ENCODE results near the gene KRTAP17-1.
A peak's percentile ranks its signal among the peaks of the same experiment; 100 is the strongest.
"Not testable (repeated sequence)": the region's sequence is repeated elsewhere in the genome, so short reads cannot be mapped to it uniquely, and the experiment has no call there.

The KRTAP17-1 gene

DNA sequence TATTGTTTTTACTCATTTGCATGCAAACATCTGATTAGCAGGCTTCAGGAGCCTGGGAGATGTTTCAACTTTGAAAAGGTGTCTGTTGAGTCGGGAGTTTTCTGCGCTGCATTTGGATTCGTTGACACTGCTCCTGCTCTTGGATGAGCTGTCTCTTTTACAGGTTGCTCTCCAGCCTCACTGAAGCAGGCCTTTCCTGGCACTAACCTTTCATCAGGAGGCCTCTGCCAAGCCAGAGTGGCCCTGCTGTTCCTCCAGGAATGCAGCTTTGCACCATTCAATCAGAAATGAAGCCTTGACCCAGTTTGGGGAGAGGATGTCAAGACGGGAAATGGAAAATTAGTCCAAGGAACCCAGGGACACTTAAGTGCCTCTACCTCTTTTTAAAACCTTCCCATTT, 12.5 kb downstream of the KRTAP17-1 start:
- DNase-seq: no peak

- DNase-seq: no peak
These were observed 13.3 kb downstream of the KRTAP17-1 start, which contains the start of gene KRTAP29-1 for GRCh38 chr17:41301916-41302901. Gene KRTAP29-1, minus strand, starts transcription at chr17:41302851. Its CDS starts 0 bp downstream, at chr17:41302851.

DNA sequence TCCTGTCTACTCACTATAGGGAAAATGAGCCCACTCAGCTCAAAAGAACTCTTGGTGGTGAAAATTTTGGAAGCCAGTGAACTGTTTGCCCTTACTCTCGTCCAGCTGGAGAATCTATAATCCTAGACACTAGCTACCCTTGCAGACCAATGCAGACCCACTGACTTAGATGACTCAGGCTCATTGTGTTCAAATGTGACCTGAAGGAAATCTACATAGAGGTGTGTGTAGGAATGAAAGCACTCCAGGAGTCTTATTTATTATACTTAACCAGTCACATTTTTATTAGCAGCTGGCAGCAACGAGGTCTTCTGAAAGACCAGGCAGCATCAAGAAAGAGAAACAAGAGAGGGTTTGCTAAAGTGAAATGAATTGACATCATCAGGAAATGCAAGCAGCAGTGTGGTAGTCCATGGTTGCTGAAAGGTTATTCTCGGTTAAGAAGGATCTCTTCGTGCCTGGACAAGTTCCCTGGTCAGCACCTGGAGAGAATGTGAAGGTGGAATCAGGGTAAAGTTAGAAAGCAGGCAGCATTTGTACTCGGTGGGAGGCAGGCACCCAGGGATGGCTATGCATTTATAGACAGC, 14.2 kb downstream of the KRTAP17-1 start:
- no peak for DNase-seq

DNA sequence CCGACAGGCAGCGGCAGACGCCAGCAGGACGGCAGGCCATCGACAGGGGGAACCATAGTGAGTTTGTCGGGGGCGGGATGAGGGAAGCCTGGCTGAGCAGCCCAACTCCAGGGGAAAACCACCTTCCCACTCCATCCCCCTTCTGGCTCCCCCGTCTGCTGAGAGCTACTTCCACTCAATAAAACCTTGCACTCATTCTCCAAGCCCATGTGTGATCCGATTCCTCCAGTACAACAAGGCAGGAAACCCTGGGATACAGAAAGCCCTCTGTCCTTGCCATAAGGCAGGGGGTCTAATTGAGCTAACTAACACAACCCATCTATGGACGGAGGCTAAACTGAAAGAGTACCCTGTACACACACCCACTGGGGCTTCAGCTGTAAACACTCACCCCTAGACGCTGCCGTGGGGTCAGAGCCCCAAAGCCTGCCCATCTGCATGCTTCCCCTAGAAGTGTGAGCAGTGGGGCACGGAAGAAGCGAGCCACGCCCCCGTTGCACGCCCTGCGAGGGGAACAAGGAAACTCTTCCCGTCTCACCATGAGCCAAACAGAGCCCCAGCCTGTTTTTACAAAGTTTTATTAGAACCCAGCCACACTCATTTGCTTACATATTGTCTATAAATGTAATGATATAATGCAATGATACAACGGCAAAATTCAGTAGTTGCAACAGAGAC, 16.9 kb downstream of the KRTAP17-1 start:
- DNase-seq: no peak

GRCh38 chr17:41296846-41297245, 18.7 kb downstream of the KRTAP17-1 start:
- DNase-seq: no peak

DNA sequence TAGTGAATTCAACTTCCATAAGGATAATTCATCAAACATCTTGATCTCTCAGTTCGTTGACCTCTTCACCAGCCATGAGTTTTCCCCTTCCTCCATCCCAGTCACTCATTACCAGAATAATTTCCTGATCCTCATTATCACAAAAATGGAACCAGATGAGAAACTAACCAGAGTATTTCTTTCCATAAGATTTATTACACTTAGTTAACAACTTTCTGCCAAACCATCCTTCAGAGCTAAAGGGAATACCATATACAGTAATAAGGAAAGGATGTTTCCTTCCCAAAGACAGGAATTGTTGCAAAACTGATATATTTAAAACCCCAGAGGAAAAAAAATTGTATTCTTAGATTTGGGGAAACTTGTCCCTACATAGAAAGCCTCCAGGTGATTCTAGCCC, 21.5 kb downstream of the KRTAP17-1 start:
- DNase-seq: no peak

GRCh38 chr17:41287050-41287449, 28.5 kb downstream of the KRTAP17-1 start:
- DNase-seq: no peak

DNA sequence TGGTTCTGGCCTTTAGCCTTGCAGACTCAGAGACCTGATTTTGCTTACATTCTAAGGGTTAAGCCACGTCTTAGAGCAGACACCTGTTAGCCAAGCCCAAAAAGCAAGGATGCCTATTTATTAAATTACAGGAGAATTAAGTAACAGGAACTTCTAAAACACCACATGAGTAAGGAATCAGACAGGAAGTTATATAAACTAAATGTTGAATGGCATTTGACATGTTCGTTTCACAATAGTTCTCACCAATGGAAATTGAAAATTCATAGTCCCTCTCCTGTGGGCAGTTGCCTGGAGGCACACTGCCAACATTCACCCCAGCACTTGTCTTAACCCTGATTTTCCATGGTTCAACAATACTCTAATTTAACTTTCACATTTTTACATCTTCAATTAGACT, 31.0 kb downstream of the KRTAP17-1 start:
- DNase-seq: no peak

DNA sequence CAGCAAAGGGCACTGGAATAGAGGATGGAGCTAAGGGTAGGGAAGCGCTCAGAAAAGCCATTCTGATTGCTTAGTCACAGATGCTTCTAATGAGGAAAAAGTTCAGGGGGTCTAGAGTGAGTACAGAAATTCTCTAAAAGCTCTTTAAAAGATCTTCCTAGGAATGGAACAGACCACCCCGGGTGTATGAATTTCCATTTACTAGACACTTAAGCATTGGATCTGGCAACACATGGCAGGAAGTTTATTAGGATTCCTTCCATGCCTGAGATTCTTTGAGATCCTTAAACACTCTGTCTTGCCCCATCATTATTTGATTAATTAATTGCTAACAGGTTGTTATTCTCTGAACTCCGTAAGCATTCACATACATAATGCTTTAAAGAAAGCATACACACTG, 31.5 kb downstream of the KRTAP17-1 start:
- peak; percentile 83 for DNase-seq

DNA sequence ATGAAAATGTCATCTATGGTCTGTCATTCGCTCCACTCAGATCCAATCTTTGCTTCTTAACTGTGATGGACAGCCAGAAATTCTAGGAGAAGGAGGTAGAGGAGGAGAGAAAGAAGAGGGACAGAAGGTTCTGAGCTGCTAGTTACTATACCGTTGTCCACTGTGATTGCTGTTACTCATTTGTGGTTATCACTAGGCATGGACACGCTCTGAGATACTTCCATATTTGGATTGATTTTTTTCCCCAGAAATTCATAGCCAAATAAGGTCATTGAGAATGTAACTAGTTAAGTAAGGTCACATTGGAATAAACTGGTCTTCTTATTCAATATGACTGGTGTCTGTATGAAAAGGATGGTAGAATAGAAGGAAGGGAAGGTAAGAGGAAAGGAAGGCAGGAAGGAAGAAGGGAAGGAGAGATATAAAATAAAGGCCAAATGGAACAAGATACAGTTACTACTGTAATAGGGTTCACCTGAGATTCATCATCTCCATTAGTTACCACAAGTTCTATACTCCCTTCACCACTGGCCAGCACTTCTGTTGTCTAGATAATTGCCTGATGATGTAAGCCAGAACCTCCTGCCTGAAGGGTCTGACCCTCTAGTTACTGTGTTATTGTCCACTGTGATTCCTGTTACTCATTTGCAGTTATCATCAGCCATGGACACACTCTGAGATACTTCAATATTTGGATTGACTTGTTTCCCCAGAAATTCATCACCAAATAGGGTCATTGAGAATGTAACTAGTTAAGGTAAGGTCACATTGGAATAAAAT, 37.1 kb downstream of the KRTAP17-1 start:
- peak; percentile 49 for DNase-seq

DNA sequence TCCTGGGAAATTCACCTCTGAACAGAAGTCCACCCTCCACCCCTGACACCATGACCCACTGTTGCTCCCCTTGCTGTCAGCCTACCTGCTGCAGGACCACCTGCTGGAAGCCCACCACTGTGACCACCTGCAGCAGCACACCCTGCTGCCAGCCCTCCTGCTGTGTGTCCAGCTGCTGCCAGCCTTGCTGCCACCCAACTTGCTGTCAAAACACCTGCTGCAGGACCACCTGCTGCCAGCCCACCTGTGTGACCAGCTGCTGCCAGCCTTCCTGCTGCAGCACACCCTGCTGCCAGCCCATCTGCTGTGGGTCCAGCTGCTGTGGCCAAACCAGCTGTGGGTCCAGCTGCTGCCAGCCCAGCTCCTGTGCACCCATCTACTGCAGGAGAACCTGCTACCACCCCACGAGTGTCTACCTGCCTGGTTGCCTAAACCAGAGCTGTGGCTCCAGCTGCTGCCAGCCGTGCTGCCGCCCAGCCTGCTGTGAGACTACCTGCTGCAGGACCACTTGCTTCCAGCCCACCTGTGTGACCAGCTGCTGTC, 39.8 kb downstream of the KRTAP17-1 start, which contains the start of gene KRTAP9-7:
KRTAP9-7 (plus strand) TSS at position 51 of the 543 bp plus-strand sequence; CDS start at position 51, 0 bp downstream.
- not testable (repeated sequence) for DNase-seq

DNA sequence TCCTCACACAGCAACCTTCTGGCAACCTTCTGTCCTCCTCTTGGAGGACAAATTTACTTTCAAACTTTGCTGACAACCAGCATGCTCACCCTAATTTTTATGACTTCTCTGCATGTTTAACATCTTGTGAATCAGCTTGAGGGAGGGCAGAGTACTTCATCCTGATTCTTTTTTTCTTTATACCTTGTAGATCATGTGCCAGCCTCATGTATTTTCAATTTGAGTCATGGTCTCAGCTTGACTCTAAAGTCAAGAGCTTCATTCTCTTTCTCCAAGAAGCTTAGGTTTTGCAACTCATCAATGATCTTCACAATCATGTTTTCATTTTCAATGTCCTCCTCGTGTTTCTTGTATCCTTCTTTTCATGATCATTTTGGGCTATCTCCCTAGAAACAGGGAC, 43.7 kb downstream of the KRTAP17-1 start:
- no peak for DNase-seq

DNA sequence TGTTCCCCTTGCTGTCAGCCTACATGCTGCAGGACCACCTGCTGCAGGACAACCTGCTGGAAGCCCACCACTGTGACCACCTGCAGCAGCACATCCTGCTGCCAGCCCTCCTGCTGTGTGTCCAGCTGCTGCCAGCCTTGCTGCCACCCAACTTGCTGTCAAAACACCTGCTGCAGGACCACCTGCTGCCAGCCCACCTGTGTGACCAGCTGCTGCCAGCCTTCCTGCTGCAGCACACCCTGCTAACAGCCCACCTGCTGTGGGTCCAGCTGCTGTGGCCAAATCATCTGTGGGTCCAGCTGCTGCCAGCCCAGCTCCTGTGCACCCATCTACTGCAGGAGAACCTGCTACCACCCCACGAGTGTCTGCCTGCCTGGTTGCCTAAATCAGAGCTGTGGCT, 44.2 kb downstream of the KRTAP17-1 start:
- DNase-seq: not testable (repeated sequence)

DNA sequence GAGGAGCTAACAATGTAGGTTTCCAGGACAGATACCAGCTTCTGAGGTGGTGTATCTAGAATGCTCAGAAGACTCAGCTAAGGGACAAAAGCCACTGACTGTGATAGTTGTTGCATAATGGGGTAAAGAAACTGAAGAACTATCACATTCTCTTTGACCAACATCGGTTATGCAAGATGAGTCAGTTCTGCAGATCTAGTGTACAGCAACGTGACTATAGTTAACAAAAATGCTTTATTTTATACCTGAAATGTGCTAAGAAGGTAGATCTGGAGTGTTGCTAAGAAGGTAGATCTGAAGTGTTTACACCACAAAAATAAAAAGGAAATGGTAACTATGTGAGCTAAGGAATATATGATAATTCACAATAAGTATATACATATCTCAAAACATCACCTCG, 47.8 kb downstream of the KRTAP17-1 start:
- DNase-seq: no peak

DNA sequence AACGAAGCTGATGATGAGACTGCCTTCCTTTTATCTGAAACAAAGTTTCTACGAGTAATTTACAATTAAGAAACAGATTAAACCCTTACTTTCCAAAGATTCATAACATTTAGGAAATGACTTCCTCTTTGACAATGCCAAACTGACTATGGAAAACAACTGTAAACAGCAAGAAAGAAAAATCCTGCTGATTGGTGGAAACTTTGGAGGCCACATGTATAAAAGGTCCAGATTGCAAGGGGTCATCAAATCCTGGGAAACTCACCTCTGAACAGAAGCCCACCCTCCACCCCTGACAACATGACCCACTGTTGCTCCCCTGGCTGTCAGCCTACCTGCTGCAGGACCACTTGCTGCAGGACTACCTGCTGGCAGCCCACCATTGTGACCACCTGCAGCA, 50.4 kb downstream of the KRTAP17-1 start, which contains the start of gene KRTAP9-6:
KRTAP9-6 (plus strand) TSS at position 301 of the 400 bp plus-strand sequence; CDS start at position 301, 0 bp downstream.
- DNase-seq: no peak
